ENCODE measurements around the gene MYO6. TPM values are rescaled to one million over a fixed set of nuclear protein-coding genes. Genes with fewer than 3 reads are reported as not detected.

Gene MYO6
- total and polyA plus RNA-seq, 2 of the 8 experiments (the other 6 are each of a cell fraction or from before 2014, with no cell fraction given), result 8.3 to 21.9 TPM

DNA sequence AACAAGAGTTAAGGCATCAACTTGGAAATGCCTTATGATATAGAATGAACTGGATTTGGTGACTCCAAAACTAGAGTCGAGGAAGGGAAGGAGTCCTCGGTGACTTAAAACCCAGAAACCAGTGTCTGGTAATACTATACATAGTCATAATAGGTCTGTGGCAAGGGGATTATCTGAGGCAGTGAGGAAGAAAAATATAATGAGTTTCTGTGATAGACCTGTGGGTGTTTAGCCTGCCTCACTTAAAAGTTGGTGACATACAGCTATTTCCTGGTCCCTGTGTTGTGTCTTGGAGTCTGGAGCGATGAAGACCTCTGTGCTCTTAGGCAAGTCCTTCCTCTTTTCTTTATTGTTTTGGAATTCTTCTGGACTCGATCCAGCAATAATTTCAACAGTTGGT, 5.1 kb upstream of the MYO6 start:
- Histone ChIP-seq H3K4me2 (ENCODE audit: insufficient read depth in 1 of 2, low read depth in 2 of 2, low read length in 2 of 2) (no peak overlapping the region), H4K91ac (replicated peaks; ENCODE audit: insufficient read length, low read length) (no peak overlapping the region), H4K8ac (ENCODE audit: extremely low read depth, insufficient read depth, low read length) (no peak overlapping the region), H2BK20ac (ENCODE audit: low read length) (no peak overlapping the region), H4K20me1 (replicated peaks in 1 of 2; ENCODE audit: control insufficient read depth in 1 of 2, insufficient read depth in 2 of 2, low read length in 2 of 2) (peaks cover 0 to 3% of the 10 kb centered on the region in 2 experiments), H3K23ac (ENCODE audit: insufficient read length) (no peak overlapping the region), H3K56ac (replicated peaks; ENCODE audit: insufficient read length, low read depth, low read length) (no peak overlapping the region), H3K4me3 (ENCODE audit: extremely low read depth in 1 of 4, insufficient read depth in 2 of 4, low read depth in 3 of 4, low read length in 4 of 4) (no peak overlapping the region), H3K14ac (ENCODE audit: insufficient read length) (no peak overlapping the region), H2BK15ac (ENCODE audit: low read length) (no peak overlapping the region), H2AFZ (ENCODE audit: low read length) (no peak overlapping the region), H3K4me1 (replicated peaks in 1 of 4; ENCODE audit: control insufficient read depth in 3 of 4, insufficient read depth in 4 of 4, low read length in 3 of 4) (no peaks in the 10 kb centered on the region), H3K9ac (replicated peaks in 1 of 4; ENCODE audit: extremely low read depth in 1 of 4, low read depth in 3 of 4, low read length in 3 of 4) (no peak overlapping the region), H3K4ac (replicated peaks; ENCODE audit: insufficient read length, low read depth, low read length) (no peak overlapping the region), H2BK5ac (ENCODE audit: low read depth, low read length) (no peak overlapping the region), H2AK5ac (ENCODE audit: low read depth, low read length) (no peak overlapping the region), H3K27me3 (replicated peaks in 1 of 4; ENCODE audit: control insufficient read depth in 3 of 4, extremely low read depth in 1 of 4, insufficient read depth in 3 of 4, low read length in 3 of 4) (peaks cover 0 to 3% (median 0%) of the 10 kb centered on the region in 4 experiments; a peak in 2 of 7 replicates), H3K9me3 (ENCODE audit: insufficient read depth in 2 of 2, low read depth in 1 of 2, low read length in 1 of 2) (no peaks in the 10 kb centered on the region), H2BK12ac (ENCODE audit: low read depth, low read length) (no peak overlapping the region), H3K36me3 (ENCODE audit: control insufficient read depth in 2 of 4, insufficient read depth in 4 of 4, low read length in 3 of 4) (no peaks in the 10 kb centered on the region), H3K18ac (ENCODE audit: extremely low read depth, low read length) (no peak overlapping the region), H2BK120ac (replicated peaks; ENCODE audit: low read depth, low read length) (no peak overlapping the region), H3K23me2 (ENCODE audit: low read depth, low read length) (no peaks in the 10 kb centered on the region; the same call in 1 of the 2 replicates), H4K5ac (ENCODE audit: insufficient read length, low read depth, low read length) (no peak overlapping the region), H3K27ac (ENCODE audit: low read depth, low read length) (no peak overlapping the region), H3K79me1 (ENCODE audit: low read depth, low read length) (no peaks in the 10 kb centered on the region), H3K79me2 (ENCODE audit: control insufficient read depth in 1 of 2, insufficient read depth in 2 of 2, low read length in 2 of 2) (no peaks in the 10 kb centered on the region)
- ChIA-PET CTCF (ENCODE audit: partially characterized antibody) (no interaction called here), POLR2A (ENCODE audit: partially characterized antibody) (no interaction called here)
- no peak for FAIRE-seq
- WGBS, 2 experiments (ENCODE audit: extremely low coverage in 1 of 2, insufficient coverage in 1 of 2, insufficient read length in 1 of 2, insufficient replicate concordance in 2 of 2, low coverage in 1 of 2, low lambda C conversion rate in 2 of 2, missing lambda C conversion rate in 1 of 2), result 88% methylated on average over 4 of the region's 4 CpGs; no CpG with 5 or more reads in 1 of the 2 experiments
- no peak for DNase-seq (ENCODE audit: low read depth in 1 of 2, low spot score in 2 of 2)
- TF ChIP-seq TAF7 (optimal IDR thresholded peaks at IDR 0.05; ENCODE audit: borderline replicate concordance, low read depth, low read length) (no peak), ASH2L (IDR thresholded peaks at IDR 0.05; ENCODE audit: low read length) (no peak), SAP30 (IDR thresholded peaks at IDR 0.05; ENCODE audit: insufficient read depth, insufficient replicate concordance, low read length) (no peak), JUN (IDR thresholded peaks at IDR 0.05; ENCODE audit: low read depth, low read length) (no peak)

All from H1 (cell line).